BJ (cell line): ENCODE data around the gene GBX1. TPM values are rescaled to one million over a fixed set of nuclear protein-coding genes. Genes with fewer than 3 reads are reported as not detected.

ENCODE experiments used
- CTCF ChIA-PET: fragments of 350-600 bp; formaldehyde crosslinking; extraction: SDS; loops from one replicate; lab custom pipeline; 2021; ENCODE audit warnings: antibody characterized with exemption, inconsistent platforms; lab: Yijun Ruan, JAX
- POLR2A ChIA-PET: fragments of 300-600 bp; sonication (Branson Sonifier 250); formaldehyde crosslinking; extraction: SDS; loops from one replicate; lab custom pipeline; 2021; ENCODE audit warnings: antibody characterized with exemption; lab: Charles Lee
- DNase-seq: peaks from one replicate; pipeline ENCODE4 v3.0.0-alpha.2; 2011; ENCODE audit warnings: low read depth
- H3K27me3 ChIP-seq: 2 replicates; pipeline ENCODE4 v1.6.0; 2011; ENCODE audit warnings: low read length; ENCODE audit not compliant: control insufficient read depth, insufficient read depth
- H3K36me3 ChIP-seq: 2 replicates; pipeline ENCODE4 v1.5.1; 2011; ENCODE audit warnings: low read length; ENCODE audit not compliant: control insufficient read depth, insufficient read depth
- H3K4me3 ChIP-seq: 2 replicates; pipeline ENCODE4 v1.5.1; 2011; ENCODE audit warnings: low read depth, mild to moderate bottlenecking, control low read depth, low read length
- polyA plus RNA-seq: library from polyadenylated mRNA; depleted of rRNA; stranded (reverse); fragments of >200 nt; gene quantifications from 2 replicates; pipeline ENCODE4 v1.2.3, GENCODE V29; 2011
- TF ChIP-seq, protein P1 (sequence below): IDR thresholded peaks from 2 replicates; pipeline ENCODE4 v1.5.1; 2011; ENCODE audit warnings: low read depth, mild to moderate bottlenecking, control low read depth, inconsistent platforms, low read length, moderate library complexity; ENCODE audit not compliant: insufficient read depth

The GBX1 gene
- polyA plus RNA-seq, 1 experiment = not detected

DNA sequence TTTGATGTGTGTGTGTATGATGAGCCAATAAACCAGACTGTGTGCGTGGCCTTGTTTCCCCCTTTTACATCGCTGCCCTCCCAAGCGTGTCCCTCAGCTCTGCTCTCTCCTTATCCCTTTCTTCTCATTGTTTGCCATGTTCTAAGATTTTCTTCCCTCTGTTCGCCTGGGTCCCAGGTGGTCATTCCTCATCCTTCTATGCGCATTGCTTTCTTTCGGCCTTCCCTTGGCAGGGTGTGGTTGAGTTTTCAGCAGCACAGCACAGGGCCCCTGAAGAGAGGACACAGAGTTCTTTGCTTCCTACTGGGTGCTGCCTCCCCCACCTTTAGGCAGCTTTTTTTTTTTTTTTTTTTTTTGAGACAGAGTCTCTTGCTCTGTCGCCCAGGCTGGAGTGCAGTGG lies 23.1 kb downstream of the GBX1 start:
- Histone ChIP-seq H3K4me3 (no peak overlapping the region), H3K27me3 (peaks cover under 1% of the 10 kb centered on the region; the same call in 1 of the 2 replicates), H3K36me3 (peaks cover 29% of the 10 kb centered on the region)
- ChIA-PET POLR2A (no interaction called here), CTCF (interaction anchor here (0.7 to 1.2 kb wide), 2 partner anchors 11 to 13 kb away, joined by 3 read pairs; no protein-coding TSS in a partner anchor)
- DNase-seq = no peak
- TF ChIP-seq, protein P1, sequence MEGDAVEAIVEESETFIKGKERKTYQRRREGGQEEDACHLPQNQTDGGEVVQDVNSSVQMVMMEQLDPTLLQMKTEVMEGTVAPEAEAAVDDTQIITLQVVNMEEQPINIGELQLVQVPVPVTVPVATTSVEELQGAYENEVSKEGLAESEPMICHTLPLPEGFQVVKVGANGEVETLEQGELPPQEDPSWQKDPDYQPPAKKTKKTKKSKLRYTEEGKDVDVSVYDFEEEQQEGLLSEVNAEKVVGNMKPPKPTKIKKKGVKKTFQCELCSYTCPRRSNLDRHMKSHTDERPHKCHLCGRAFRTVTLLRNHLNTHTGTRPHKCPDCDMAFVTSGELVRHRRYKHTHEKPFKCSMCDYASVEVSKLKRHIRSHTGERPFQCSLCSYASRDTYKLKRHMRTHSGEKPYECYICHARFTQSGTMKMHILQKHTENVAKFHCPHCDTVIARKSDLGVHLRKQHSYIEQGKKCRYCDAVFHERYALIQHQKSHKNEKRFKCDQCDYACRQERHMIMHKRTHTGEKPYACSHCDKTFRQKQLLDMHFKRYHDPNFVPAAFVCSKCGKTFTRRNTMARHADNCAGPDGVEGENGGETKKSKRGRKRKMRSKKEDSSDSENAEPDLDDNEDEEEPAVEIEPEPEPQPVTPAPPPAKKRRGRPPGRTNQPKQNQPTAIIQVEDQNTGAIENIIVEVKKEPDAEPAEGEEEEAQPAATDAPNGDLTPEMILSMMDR = no peak

DNA sequence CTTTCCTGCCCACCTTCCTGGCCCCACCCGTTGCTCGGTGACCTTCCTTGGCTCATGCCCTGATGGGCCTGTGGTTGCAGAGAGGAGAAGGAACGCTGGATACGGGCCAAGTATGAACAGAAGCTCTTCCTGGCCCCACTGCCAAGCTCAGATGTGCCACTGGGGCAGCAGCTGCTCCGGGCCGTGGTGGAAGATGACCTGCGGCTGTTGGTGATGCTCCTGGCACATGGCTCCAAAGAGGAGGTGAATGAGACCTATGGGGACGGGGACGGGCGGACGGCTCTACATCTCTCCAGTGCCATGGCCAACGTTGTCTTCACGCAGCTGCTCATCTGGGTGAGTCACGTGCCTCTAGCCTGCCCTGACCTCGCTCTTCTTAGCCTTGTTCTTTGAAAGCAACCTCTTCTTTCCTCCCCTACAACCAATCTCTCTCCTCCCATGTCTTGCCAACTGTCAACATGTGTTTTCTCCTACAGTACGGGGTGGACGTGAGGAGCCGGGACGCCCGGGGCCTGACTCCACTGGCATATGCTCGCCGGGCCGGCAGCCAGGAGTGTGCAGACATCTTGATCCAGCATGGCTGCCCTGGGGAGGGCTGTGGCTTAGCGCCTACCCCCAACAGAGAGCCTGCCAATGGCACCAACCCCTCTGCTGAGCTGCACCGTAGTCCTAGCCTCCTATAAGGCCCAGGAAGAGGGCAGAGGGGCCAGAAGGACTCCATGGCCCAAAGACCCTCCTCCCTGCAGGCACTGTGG lies 24.1 kb downstream of the GBX1 start:
- H3K4me3 ChIP-seq = no peak overlapping the region
- TF ChIP-seq, protein P1 = no peak
- H3K36me3 ChIP-seq = peaks cover 31% of the 10 kb centered on the region
- H3K27me3 ChIP-seq = no peaks in the 10 kb centered on the region; the same call in 1 of the 2 replicates
- ChIA-PET POLR2A (no interaction called here), CTCF (interaction anchor here (0.8 to 1.5 kb wide), 3 partner anchors 19 to 30 kb away, joined by 3 to 4 read pairs (median 4); partner anchors contain the start of gene GBX1)
- DNase-seq = no peak

DNA sequence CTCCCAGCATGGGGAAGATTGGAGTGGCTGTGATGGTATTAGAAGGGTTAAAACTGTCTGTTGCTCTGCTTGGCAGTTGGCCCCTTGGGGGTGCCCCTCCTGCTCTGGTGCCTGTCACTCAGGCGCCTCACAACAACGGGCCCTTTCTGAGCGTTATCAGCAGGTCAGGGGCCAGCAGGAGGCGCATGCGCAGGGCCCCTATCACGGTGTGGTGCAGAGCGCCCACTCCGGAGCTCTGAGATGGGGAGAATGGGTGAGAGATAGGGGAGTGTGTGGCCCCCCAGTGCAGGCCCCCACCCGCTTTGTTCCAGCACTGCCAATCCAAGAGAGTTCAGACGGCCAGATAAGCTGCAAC lies 24.8 kb downstream of the GBX1 start:
- no peak overlapping the region for H3K4me3 ChIP-seq
- TF ChIP-seq, protein P1 = no peak
- ChIA-PET POLR2A (no interaction called here), CTCF (interaction anchor here (0.6 to 1.5 kb wide), 3 partner anchors 16 to 31 kb away, joined by 3 to 4 read pairs (median 3); no protein-coding TSS in a partner anchor)
- H3K36me3 ChIP-seq = peaks cover 35% of the 10 kb centered on the region
- H3K27me3 ChIP-seq = no peaks in the 10 kb centered on the region
- no peak for DNase-seq

DNA sequence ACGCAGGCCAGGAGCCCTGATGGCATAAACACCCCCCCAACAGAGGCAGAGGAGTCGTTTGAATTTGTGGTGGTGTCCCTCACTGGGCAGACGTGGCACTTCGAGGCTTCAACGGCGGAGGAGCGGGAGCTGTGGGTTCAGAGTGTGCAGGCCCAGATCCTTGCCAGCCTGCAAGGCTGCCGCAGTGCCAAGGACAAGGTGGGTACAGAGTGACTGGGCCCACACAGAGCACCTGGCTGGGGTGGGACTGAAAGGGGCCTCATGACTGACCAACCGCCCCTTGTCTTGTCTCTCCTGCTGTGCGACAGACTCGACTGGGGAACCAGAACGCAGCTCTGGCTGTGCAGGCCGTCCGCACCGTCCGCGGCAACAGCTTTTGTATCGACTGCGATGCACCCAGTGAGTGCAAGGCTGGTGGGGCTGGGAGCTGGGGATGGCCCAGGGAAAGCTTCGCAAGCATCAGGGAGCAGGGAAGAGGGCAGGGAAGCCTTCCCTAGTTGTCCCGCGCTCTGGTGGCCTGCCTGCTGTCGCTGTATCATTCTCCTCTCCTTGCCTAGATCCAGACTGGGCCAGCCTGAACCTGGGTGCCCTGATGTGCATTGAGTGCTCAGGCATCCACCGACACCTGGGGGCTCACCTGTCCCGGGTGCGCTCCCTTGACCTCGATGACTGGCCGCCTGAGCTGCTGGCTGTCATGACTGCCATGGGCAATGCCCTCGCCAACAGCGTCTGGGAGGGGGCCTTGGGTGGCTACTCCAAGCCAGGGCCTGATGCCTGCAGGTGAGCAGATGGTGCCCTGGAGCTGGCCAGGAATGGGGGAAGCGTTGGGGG lies 25.4 kb downstream of the GBX1 start:
- no peak for DNase-seq
- Histone ChIP-seq H3K27me3 (no peaks in the 10 kb centered on the region), H3K4me3 (no peak overlapping the region), H3K36me3 (peaks cover 36% of the 10 kb centered on the region)
- TF ChIP-seq, protein P1 = no peak
- POLR2A ChIA-PET = no interaction called here
- CTCF ChIA-PET = interaction anchor here (0.6 to 2.2 kb wide), 3 partner anchors 17 to 18 kb away, joined by 3 to 7 read pairs (median 4); no protein-coding TSS in a partner anchor
